Stimulated activated CD4-positive, alpha-beta T cell treated with anti-CD3 and anti-CD28 coated beads, TNF-alpha, amount 100 ng/mL, for 1 hour (primary cell): Measurements from ENCODE around the gene BMAL1.
"Not testable (repeated sequence)": the region's sequence is repeated elsewhere in the genome, so short reads cannot be mapped to it uniquely, and the experiment has no call there.

Experiments
- DNase-seq, 3 donors: peaks; one replicate each; pipeline ENCODE4 v3.0.0-alpha.2; 2020; ENCODE audit warnings: low read depth in 3 of 3, low spot score in 1 of 3

BMAL1 gene

DNA sequence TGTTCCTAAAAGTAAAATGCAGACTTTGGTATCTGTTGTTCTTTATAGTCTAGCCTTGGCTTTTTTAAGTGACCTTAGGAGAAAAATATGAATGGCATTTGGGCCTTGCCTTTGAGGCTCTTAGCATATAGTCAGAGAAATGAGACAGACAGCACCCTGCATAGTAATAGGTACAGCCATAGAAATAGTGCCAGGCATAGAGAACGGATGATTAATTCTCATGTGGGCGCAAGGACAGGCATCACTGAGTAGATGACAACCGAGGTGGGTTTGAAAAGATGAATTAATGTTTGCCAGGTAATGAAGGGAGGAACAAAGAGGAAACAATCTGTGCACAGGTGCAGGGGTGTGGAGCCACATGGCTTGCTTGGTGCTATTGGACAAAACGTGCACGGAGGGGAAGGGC, 90.5 kb downstream of the BMAL1 start:
- DNase-seq: no peak

DNA sequence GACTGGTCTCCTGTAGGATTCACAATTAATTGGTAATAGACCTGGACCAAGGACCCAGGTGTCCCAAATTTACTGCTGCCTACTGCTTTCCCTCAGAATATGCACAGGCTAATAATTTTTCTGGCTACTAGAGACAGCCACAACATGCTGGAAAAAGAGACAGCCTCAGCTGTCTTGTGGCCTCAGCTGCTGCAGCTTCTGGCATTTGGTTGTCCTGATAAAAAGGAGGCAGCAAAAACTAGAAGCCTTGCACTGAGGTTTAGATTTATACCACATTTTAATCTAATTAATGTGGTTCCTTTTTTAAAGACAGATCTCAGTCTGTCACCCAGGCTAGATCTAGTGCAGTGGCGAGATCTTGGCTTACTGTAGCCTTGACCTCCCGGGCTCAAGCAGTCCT, 95.6 kb downstream of the BMAL1 start:
- DNase-seq: no peak

DNA sequence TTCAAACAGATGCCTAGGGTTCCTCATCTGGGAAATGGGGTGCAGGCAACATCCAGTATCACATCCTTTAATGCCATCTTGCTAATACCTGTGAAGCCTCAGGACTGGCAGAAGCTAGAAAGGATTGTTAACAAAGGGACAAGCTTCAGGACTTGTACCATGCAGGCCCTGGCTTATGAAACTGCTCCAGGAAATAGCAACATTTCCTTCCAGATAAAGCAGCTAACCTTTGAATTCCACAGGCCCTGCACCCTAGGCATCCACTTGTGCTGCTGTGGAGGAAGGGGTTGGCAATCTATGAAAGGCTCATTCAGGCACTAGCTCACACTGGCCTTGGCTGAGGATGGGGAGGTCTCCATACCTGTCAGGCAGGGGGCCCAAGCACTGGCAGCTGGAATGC, 98.2 kb downstream of the BMAL1 start:
- DNase-seq: no peak

DNA sequence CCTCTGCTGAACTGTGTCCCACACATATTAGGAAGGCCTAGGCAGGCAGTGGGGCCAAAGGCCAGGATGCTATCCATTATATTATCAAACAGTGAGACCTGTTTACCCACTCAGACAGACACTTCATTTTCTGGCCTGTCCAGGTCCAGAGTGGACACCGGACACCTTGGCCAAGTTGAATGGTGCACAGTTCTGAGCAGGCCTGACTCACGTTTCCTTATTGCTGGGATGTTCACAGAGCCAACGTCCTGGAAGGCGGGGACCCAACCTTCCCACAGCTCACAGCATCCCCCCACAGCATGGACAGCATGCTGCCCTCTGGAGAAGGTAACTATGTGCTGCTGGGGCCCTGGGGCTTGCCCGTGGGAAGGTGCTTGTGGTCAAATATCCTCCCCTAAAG, 98.8 kb downstream of the BMAL1 start:
- no peak for DNase-seq

DNA sequence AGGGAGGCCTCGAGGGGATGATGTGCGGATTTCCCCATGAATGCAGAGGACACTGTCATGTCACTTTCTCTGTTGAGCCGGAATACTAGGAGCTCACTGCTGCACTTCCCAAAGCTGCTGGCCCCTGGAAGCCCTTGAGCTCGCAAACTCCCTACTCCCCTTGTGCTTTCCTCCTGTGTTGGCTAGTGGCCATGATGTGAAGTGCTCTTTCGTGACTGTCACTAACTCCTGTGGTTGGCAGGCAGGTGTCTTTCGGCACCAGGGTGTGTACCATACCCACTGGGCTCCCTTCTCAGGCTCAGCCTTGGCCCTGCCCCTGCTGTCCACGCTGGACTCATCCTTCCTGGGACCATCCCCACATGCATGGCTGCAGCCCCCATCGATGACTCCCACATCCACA, 99.2 kb downstream of the BMAL1 start:
- no peak for DNase-seq

DNA sequence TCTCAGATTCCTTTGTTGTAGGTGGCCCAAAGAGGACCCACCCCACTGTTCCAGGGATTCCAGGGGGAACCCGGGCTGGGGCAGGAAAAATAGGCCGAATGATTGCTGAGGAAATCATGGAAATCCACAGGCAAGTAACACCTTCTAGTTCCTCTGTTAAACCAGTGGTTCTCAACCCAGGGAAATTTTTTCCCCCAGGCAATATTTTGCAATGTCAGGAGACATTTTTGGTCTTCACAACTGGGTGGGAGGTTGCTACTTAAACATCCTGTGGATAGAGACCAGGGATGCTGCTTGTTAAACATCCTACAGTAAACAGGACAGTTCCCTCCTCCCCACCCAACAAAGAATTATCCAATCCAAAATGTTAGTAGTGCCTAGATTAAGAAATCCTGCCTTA, 100.7 kb downstream of the BMAL1 start:
- DNase-seq: no peak

DNA sequence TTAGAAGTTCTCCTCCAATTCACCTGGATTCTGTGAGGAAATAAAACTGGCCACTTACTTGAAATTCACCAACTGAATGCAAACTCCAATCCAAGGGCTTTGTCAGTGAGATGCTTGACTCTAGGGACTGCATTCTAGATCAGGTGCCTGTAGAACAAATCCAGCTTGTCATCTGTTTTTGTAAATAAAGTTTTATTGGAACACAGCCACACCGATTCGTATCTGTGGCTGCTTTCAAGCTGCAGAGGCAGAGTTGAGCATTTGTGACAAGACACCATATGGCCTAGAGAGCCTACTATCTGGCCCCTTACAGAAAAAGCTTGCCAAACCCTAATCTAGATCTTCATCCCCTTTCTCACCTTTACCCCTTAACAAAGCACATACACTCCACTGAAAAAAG, 103.1 kb downstream of the BMAL1 start:
- no peak for DNase-seq

DNA sequence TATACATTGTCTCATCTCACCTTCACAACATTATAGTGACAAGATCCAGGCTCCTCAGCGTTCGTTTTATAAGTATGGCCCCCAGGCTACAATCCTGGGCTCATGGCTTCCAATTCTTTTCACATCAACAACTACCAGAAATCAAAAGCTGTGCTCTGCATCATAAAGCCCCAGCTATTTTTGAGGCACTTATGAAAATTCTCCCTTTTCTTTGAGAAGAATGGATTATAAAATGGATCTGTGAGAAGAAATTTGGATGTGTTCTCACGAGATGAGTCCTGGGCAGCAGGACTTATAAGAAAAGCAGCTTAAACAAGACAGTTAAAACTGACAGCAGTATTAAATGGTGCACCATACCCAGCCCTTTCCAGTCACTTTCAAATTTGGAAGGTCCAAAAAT, 105.2 kb downstream of the BMAL1 start:
- DNase-seq: no peak

DNA sequence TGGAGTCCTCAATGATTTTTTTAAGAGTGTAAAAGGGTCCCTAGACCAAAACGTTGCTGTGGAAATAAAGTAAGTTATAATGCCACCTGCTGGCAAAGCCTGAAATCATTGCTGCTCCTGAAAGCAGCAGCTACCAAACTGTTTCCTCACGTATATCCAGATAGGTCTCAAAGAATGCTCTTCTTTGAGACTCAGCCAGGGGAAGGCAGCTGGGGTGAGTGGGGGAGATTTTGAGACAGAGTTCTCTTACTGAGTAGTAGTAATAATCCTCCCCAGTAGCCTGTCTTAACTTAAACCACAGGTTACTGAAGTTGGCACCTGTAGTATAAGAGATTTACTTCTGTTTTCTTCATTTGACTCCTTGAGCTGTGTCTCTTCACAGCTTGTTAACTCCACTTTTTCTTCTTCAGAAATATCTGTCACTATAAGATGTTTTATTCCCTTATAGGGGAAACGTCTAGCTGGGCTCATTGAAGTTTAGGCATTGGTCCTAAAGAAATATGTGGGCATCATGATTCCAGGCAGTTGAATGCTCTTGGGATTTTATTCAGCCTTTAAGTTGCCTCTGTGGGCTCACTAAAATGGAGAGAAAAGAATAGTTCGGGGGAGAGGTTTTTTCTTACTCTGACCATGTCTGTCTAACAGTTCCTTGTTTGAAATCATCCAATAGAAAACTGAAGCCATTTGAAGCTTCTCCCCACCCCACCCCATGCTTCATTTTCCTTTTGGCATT, 107.5 kb downstream of the BMAL1 start:
- no peak for DNase-seq

DNA sequence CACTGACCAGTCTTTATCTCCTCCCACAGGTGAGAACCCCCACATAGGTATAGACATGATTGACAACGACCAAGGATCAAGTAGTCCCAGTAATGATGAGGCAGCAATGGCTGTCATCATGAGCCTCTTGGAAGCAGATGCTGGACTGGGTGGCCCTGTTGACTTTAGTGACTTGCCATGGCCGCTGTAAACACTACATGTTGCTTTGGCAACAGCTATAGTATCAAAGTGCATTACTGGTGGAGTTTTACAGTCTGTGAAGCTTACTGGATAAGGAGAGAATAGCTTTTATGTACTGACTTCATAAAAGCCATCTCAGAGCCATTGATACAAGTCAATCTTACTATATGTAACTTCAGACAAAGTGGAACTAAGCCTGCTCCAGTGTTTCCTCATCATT, 109.0 kb downstream of the BMAL1 start:
- no peak for DNase-seq

DNA sequence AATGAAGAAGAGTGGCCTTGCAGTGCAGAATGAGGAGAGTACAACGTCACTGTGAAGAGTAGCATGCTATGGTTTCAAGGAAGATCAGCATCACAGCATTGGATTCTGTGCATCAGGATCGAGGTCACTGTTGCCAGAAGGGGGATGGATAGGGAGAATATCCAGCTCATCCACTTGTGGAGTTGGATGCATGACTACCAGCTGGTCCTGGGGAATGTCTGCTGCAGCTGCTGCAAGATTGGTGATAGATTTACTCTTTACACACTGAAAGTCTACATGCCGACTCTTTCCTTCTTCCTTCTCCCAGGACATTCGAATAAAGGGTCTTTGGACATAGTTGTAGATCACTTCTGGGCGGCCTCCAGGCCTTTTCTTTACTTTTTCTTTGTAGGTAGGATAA, 111.2 kb downstream of the BMAL1 start:
- DNase-seq: no peak

DNA sequence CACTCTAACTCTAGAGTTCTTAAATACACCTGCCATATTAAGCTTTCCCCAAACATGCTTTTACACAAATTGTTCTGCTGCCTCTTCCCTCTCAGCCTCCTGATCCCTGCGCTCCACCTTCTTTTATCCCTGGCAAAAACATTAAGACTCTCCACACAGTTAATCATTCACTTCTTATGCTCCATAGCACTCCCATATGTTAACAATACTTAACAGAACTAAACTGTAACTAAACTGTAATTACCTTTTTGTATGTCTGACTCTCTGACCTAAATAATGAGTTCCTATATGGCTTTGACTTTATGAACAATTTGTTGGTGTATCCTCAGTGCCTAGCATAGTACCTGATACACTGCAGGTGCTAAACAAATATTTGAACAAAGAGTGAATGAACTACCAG, 113.6 kb downstream of the BMAL1 start:
- DNase-seq: no peak

DNA sequence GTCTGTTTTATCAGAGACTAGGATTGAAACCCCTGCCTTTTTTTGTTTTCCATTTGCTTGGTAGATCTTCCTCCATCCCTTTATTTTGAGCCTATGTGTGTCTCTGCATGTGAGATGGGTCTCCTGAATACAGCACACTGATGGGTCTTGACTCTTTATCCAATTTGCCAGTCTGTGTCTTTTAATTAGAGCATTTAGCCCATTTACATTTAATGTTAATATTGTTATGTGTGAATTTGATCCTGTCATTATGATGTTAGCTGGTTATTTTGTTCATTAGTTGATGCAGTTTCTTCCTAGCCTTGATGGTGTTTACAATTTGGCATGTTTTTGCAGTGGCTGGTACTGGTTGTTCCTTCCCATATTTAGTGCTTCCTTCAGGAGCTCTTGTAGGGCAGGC, 120.7 kb downstream of the BMAL1 start:
- DNase-seq: not testable (repeated sequence)

DNA sequence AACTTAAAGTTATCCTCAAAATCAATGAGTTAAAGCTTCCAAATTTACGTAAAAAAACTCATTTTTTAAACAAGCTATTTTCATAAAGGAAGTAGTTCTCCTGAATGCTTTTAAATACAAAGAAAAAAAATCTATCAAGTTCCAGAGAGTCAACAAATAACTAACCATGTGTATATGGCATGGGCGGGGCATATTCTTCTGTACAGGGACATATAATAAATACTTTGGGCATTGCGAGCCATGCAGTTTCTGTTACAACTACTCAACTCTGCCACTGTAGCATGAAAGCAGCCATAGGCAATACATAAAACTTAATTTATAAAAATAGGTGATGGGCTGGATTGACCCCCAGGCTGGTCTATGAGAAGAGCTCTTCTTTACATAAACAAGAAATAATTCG, 127.6 kb downstream of the BMAL1 start:
- DNase-seq: no peak

DNA sequence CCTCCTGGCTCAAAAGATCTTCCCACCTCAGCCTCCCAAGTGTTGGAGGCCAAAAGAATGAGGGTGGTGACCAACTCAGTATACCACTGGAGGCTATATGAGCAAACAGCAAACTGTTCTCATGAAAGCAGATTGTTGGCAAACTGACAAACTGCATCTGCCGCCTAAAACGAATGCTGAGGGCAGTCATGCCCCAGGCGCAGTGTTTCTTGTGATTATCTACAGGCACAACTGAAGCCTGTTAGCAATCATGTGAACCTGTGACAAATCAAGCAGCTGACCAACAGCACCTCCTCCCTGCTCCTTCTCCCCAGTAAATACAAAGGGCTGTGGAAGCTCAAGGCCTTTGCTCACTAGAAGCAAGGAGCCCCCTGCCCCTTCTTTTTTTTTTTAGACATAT, 137.6 kb downstream of the BMAL1 start:
- DNase-seq: no peak

DNA sequence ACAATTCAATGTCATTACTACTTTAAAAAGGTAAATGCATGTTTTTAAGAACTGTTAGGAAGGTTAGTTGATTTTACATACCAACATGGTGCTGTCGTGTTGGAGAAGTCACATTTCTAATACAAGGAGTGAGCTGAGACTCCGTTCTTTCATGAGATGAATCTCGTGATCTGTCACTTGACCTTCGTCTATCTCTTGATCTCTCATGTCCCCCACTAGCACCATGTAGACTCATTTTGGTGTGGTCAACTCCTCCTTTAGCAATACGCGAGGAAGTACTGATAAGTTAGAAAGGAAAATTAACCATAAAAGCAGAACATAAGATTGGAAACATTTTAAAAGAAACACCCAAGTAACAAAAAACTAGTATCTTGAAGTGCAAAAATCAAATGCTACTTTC, 144.0 kb downstream of the BMAL1 start:
- no peak for DNase-seq

DNA sequence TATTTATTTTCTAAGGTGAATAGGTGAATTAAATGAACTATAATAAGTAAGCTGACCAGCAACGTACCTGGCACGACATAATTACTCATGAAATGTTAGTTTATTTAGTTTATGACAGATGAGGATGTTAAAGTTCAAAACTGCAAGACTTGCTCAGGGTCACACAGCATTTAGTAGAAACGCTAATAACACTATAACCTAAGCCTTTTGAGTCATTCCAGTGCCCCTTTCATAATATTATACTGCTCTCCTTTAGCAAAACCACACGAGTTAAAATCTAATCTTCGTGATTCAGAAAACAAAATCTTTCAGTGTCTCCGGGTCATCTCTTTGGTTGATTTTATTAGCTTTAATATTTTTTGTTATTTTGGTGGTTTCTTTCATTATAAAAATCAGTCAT, 145.8 kb downstream of the BMAL1 start:
- DNase-seq: no peak

DNA sequence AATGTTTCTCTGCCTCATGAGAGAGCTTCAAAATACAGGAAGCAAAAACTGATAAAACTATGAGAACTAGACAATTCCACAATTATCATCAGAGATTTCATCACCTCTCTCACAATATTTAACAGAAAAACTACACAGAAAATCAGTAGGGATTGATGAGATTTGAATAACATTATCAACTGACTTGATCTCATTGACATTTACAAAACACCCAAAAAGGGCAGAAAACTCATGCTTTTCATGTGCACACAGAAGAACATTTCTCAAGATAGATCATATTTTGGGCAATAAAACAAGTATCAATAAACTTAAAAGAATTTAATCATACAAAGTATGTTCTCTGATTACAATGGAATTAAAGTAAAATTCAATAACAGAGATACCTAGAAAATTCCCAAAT, 149.8 kb downstream of the BMAL1 start:
- no peak for DNase-seq

DNA sequence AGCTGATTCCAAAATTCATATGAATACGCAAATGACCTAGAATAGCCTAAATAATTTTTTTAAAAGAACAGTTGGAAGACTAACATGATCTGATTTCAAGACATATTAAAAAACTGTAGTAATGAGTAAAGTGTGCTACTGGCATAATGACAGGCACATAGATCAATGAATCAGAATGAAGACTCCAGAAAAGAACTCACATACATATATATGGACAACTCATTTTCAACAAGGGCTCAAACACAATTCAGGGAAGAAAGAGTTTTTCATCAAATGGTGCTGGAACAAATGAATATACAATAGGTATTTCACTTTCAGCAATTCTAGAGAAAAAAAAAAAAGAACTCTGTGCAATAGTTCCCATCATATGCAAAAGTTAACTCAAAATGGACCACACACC, 151.7 kb downstream of the BMAL1 start:
- DNase-seq: no peak

DNA sequence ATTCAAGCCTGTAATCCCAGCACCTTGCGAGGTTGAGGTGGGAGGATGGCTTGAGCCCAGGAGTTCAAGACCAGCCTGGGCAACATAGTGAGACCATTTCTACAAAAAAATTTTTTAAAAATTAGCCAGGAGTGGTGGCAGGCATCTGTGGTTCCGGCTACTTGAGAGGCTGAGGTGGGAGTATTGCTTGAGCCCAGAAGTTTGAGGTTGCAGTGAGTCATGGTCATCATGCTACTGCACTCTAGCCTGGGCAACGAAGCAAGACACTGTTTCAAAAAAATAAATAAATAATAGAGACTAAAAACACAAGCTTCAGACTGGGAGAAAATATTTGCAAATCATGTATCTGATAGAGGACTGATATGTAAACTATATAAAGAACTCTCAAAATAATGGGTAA, 152.2 kb downstream of the BMAL1 start:
- no peak for DNase-seq

DNA sequence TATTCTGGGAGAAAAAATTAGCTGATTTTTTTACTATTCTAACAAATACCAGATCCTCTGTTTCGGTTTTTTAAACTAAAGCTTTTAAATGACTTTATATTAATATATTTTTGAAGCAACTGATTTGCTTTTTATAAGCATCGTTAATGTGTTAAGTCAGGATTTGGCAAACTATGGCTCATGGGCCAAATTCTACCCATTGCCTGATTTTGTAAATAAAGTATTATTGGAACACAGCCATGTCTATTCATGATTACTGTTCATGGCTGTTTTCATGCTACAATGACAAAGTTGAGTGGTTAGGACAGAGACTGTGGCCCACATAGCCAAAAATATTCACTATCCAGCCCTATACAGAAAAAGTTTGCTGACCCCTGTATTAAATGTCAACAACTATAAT, 155.8 kb downstream of the BMAL1 start:
- DNase-seq: no peak

DNA sequence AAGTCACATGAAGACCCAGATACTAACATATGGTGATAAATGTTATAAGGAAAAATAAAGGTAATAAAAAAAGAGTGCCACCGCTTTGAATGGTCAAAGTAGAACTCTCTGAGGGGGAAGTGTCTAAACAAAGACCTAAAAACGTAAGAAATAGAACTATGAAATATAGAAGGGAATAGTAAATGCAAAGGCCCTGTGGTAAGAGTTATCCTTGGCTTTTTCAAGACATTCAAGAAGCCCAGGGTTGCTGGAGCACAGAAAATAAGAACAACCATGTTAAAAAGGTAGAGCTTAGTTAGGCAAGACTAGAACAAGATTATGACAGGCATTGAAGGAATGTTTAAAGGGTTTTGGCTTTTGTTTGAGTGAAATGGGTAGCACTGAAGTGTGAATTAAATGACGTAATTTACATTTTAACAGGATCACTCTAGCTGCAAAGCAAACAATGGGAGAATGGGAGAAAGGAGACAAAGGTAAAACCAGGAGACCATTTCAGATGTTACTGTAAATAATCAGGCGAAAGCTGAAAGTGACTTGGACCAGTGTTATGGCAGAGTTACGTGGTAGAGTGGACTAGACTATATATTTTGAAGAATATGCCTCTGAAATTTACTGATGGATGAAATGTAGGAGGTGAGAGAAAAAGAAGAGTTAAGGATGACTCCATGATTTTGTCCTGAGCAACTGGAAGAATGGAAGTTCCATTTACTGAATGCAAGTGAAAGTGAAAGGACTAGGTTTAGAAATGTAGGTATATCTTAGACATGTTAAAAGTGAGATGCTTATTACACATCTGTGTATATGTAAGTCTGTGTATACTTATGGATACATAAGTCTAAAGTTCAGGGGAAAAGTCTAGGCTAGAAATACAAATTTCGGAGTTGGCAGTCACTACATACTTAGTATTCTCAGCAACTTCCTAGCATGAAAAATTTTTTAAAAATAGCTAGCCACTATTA, 156.9 kb downstream of the BMAL1 start:
- DNase-seq: no peak

DNA sequence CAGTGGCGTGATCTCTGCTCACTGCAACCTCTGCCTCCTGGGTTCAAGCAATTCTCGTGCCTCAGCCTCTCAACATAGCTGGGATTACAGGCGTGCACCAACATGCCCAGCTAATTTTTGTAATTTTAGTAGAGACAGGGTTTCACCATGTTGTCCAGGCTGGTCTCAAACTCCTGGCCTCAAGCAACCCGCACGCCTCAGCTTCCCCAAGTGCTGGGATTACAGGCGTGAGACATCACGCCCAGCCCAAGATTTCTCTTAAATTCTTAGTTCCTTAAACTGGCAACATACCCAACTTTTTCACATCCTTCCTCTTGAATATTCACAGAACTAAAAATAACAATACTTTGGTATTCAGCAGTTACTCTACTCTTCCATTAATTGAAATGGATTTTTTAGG, 159.2 kb downstream of the BMAL1 start:
- DNase-seq: not testable (repeated sequence)
